H9 (cell line): ENCODE results near the gene FNDC3A. TPM values are rescaled to one million over a fixed set of nuclear protein-coding genes. Genes with fewer than 3 reads are reported as not detected.

Experiments
- DNase-seq: peaks from one replicate; pipeline ENCODE4 v3.0.0-alpha.2; 2017
- H2AFZ ChIP-seq: one replicate; pipeline ENCODE4 v1.6.1; 2013; ENCODE audit warnings: mild to moderate bottlenecking, low read length, control low read depth, moderate library complexity
- H2AK5ac ChIP-seq: 2 replicates; pipeline ENCODE4 v1.6.1; 2013; ENCODE audit warnings: low read length, control low read depth, mixed read lengths; ENCODE audit not compliant: insufficient read length
- H2BK120ac ChIP-seq: one replicate; pipeline ENCODE4 v1.6.1; 2013; ENCODE audit warnings: low read depth, mild to moderate bottlenecking, low read length, control low read depth, inconsistent platforms; ENCODE audit not compliant: poor library complexity, severe bottlenecking
- H2BK12ac ChIP-seq: 2 replicates; pipeline ENCODE4 v1.6.1; 2013; ENCODE audit warnings: low read length, control low read depth, mixed read lengths, low read depth; ENCODE audit not compliant: insufficient read length
- H2BK15ac ChIP-seq: 2 replicates; pipeline ENCODE4 v1.6.1; 2013; ENCODE audit warnings: low read depth, low read length, control low read depth
- H2BK20ac ChIP-seq: one replicate; pipeline ENCODE4 v1.6.1; 2013; ENCODE audit warnings: low read depth, mild to moderate bottlenecking, low read length, control low read depth, inconsistent platforms; ENCODE audit not compliant: poor library complexity, severe bottlenecking
- H2BK5ac ChIP-seq: 2 replicates; pipeline ENCODE4 v1.6.1; 2013; ENCODE audit warnings: low read length, control low read depth, mixed read lengths; ENCODE audit not compliant: insufficient read length
- H3K14ac ChIP-seq: 2 replicates; pipeline ENCODE4 v1.6.1; 2013; ENCODE audit warnings: low read length, control low read depth; ENCODE audit not compliant: insufficient read depth
- H3K18ac ChIP-seq: 2 replicates; pipeline ENCODE4 v1.6.1; 2013; ENCODE audit warnings: low read depth, mild to moderate bottlenecking, mixed read lengths, low read length, control low read depth; ENCODE audit not compliant: insufficient read length
- H3K23ac ChIP-seq: 2 replicates; pipeline ENCODE4 v1.6.1; 2013; ENCODE audit warnings: low read length, control low read depth, mixed read lengths, low read depth; ENCODE audit not compliant: insufficient read length
- H3K23me2 ChIP-seq: 2 replicates; pipeline ENCODE4 v1.6.1; 2013; ENCODE audit warnings: low read depth, mild to moderate bottlenecking, mixed read lengths, low read length, control low read depth; ENCODE audit not compliant: insufficient read length, poor library complexity, severe bottlenecking
- H3K27ac ChIP-seq: 2 replicates; pipeline ENCODE4 v1.5.1; 2013; ENCODE audit warnings: low read length, control low read depth, mixed read lengths, low read depth; ENCODE audit not compliant: insufficient read length
- H3K27me3 ChIP-seq: 2 replicates; pipeline ENCODE4 v1.6.1; 2013; ENCODE audit warnings: low read length, control low read depth, inconsistent platforms; ENCODE audit not compliant: insufficient read depth
- H3K4ac ChIP-seq: 2 replicates; pipeline ENCODE4 v1.6.1; 2013; ENCODE audit warnings: low read depth, mild to moderate bottlenecking, control low read depth, inconsistent platforms, low read length, moderate library complexity
- H3K4me1 ChIP-seq: 2 replicates; pipeline ENCODE4 v1.6.1; 2013; ENCODE audit warnings: low read length, control low read depth, inconsistent platforms; ENCODE audit not compliant: insufficient read depth
- H3K4me2 ChIP-seq: 2 replicates; pipeline ENCODE4 v1.6.1; 2013; ENCODE audit warnings: low read length, control low read depth, mixed read lengths; ENCODE audit not compliant: insufficient read length, insufficient read depth
- H3K56ac ChIP-seq: 2 replicates; pipeline ENCODE4 v1.6.1; 2013; ENCODE audit warnings: low read depth, mild to moderate bottlenecking, mixed read lengths, low read length, control low read depth; ENCODE audit not compliant: insufficient read length
- H3K79me1 ChIP-seq: 2 replicates; pipeline ENCODE4 v1.6.1; 2013; ENCODE audit warnings: low read depth, mild to moderate bottlenecking, moderate library complexity, low read length, control low read depth, inconsistent platforms; ENCODE audit not compliant: insufficient read depth, poor library complexity, severe bottlenecking
- H3K79me2 ChIP-seq: 2 replicates; pipeline ENCODE4 v1.6.1; 2013; ENCODE audit warnings: low read length, control low read depth, inconsistent platforms; ENCODE audit not compliant: insufficient read depth
- H3K9ac ChIP-seq: 2 replicates; pipeline ENCODE4 v1.6.1; 2013; ENCODE audit warnings: low read length, control low read depth, mixed read lengths; ENCODE audit not compliant: insufficient read length; ENCODE audit errors: extremely low read depth
- H3K9me3 ChIP-seq: one replicate; pipeline ENCODE4 v1.6.1; 2013; ENCODE audit warnings: low read depth, low read length, inconsistent platforms; ENCODE audit not compliant: control insufficient read depth
- H3T11ph ChIP-seq: one replicate; pipeline ENCODE4 v1.6.1; 2013; ENCODE audit warnings: mild to moderate bottlenecking, low read length, control low read depth, inconsistent platforms
- H4K20me1 ChIP-seq: one replicate; pipeline ENCODE4 v1.6.1; 2013; ENCODE audit not compliant: control insufficient read depth, insufficient read length, insufficient read depth
- H4K5ac ChIP-seq: 2 replicates; pipeline ENCODE4 v1.6.1; 2013; ENCODE audit warnings: low read depth, mild to moderate bottlenecking, mixed read lengths, low read length, control low read depth; ENCODE audit not compliant: insufficient read length
- H4K8ac ChIP-seq: replicated peaks from 2 replicates; pipeline ENCODE4 v1.6.1; 2013; ENCODE audit warnings: low read length, control low read depth, mixed read lengths, low read depth; ENCODE audit not compliant: insufficient read length
- H4K91ac ChIP-seq: 2 replicates; pipeline ENCODE4 v1.6.1; 2013; ENCODE audit warnings: low read depth, mild to moderate bottlenecking, moderate library complexity, mixed read lengths, low read length, control low read depth; ENCODE audit not compliant: insufficient read length
- H3K27ac Mint-ChIP-seq, 3 experiments: 2 replicates in 2 of 3; 3 replicates in 1 of 3; pipeline ENCODE4 v1.8.0; 2020 to 2021; ENCODE audit warnings: mixed read lengths in 3 of 3, mild to moderate bottlenecking in 1 of 3, moderate library complexity in 1 of 3
- H3K27me3 Mint-ChIP-seq: 2 replicates; pipeline ENCODE4 v1.8.0; 2021; ENCODE audit warnings: low read depth, mild to moderate bottlenecking, moderate library complexity, mixed read lengths
- H3K36me3 Mint-ChIP-seq, 3 experiments: 2 replicates in 2 of 3; 3 replicates in 1 of 3; pipeline ENCODE4 v1.8.0; 2020 to 2021; ENCODE audit warnings: low read depth in 3 of 3, mixed read lengths in 3 of 3; ENCODE audit not compliant: insufficient read depth in 1 of 3
- H3K4me1 Mint-ChIP-seq, 2 experiments: 2 replicates each; pipeline ENCODE4 v1.8.0; 2020; ENCODE audit warnings: mixed read lengths in 2 of 2
- H3K4me3 Mint-ChIP-seq, 2 experiments: 2 replicates in 1 of 2; 3 replicates in 1 of 2; pipeline ENCODE4 v1.8.0; 2020 to 2021; ENCODE audit warnings: mild to moderate bottlenecking in 2 of 2, mixed read lengths in 2 of 2, moderate library complexity in 1 of 2
- H3K9me3 Mint-ChIP-seq, 2 experiments: 2 replicates in 1 of 2; 3 replicates in 1 of 2; pipeline ENCODE4 v1.8.0; 2020; ENCODE audit warnings: mild to moderate bottlenecking in 2 of 2, mixed read lengths in 2 of 2, moderate library complexity in 1 of 2
- CTCF ChIP-seq: fragments of 200-600 bp; sonication (generic); conservative IDR thresholded peaks from 3 replicates; pipeline ENCODE4 v1.8.0; 2021; ENCODE audit warnings: antibody characterized with exemption, mild to moderate bottlenecking
- WGBS: extraction: QIAGEN DNeasy Blood & Tissue Kit; methylation state at CpG from one replicate; pipeline ENCODE4 v1.1.7; 2013; ENCODE audit warnings: missing lambda C conversion rate, low lambda C conversion rate, mixed read lengths; ENCODE audit not compliant: insufficient read length; ENCODE audit errors: extremely low coverage; 5-methylcytosine and 5-hydroxymethylcytosine counted together
- total RNA-seq: library from RNA; stranded (reverse); gene quantifications from 2 replicates; pipeline ENCODE4 v1.2.1, GENCODE V29; 2021

FNDC3A gene
- total RNA-seq, 1 experiment from 2014 or later, result 27.4 TPM

DNA sequence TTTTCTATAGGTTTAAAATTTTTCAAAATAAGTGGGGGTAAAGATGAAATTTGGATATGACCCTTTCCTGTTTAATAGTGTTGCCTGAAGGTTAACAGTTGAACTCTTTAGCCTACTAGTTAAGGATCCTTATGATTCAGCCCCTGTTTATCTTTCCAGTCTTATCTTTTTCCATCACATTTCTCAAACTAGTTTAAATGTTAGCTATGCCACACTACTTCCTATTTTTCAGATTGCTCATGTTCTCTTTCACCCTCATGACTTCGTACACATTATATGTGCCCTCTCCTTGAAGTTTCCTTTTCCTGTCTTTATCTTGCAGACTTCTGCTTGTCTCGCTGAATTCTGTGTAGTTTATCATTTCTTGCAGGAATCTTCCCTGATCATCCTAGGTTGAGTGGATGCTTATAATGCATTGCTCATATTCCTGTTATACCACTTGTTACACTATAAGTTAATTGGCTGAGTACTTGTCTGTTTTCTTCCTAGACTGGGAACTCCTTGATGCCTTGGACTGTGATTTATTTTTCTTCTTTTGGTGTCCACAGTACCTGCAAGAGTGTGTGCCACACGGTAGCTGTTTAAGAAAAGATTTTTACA is 86.7 kb downstream of the FNDC3A start:
- no peak overlapping the region for H4K91ac ChIP-seq
- no peak overlapping the region for H2AK5ac ChIP-seq
- H3K79me2 ChIP-seq, result no peaks in the 10 kb centered on the region
- no peaks in the 10 kb centered on the region for H4K20me1 ChIP-seq
- no peak overlapping the region for H3K27ac ChIP-seq
- no peaks in the 10 kb centered on the region for H3K79me1 ChIP-seq
- no peak overlapping the region for H4K5ac ChIP-seq
- H2BK20ac ChIP-seq, result no peak overlapping the region
- H3K23ac ChIP-seq, result no peak overlapping the region
- no peaks in the 10 kb centered on the region for H3K27me3 Mint-ChIP-seq
- H3K9ac ChIP-seq, result no peak overlapping the region
- no peak overlapping the region for H3K56ac ChIP-seq
- H3T11ph ChIP-seq, result no peak overlapping the region
- H3K9me3 ChIP-seq, result no peaks in the 10 kb centered on the region
- no peak overlapping the region for H3K4me3 Mint-ChIP-seq
- no peak overlapping the region for H2AFZ ChIP-seq
- no peak overlapping the region for H4K8ac ChIP-seq
- TF ChIP-seq CTCF, result no peak
- H3K4me2 ChIP-seq, result no peak overlapping the region
- H2BK15ac ChIP-seq, result no peak overlapping the region
- H3K18ac ChIP-seq, result no peak overlapping the region
- H3K4me1 Mint-ChIP-seq, result peaks cover 7 to 9% of the 10 kb centered on the region in 2 experiments
- H3K9me3 Mint-ChIP-seq, result peaks cover 0 to 3% of the 10 kb centered on the region in 2 experiments; a peak in 1 of 5 replicates
- no peak overlapping the region for H2BK12ac ChIP-seq
- H2BK120ac ChIP-seq, result no peak overlapping the region
- no peaks in the 10 kb centered on the region for H3K23me2 ChIP-seq
- H3K36me3 Mint-ChIP-seq, result peaks cover 13 to 14% (median 14%) of the 10 kb centered on the region in 3 experiments
- H3K27ac Mint-ChIP-seq, result 0 out of 7 replicates have a peak overlapping the region, but pooled peaks of 1 of the 3 experiments have one; percentile 3
- WGBS, result no CpG with 5 or more reads among the region's 3 CpGs
- H3K14ac ChIP-seq, result no peak overlapping the region
- H2BK5ac ChIP-seq, result no peak overlapping the region
- no peak for DNase-seq
- no peaks in the 10 kb centered on the region for H3K27me3 ChIP-seq
- no peak overlapping the region for H3K4ac ChIP-seq
- H3K4me1 ChIP-seq, result no peaks in the 10 kb centered on the region
